Central memory CD8-positive, alpha-beta T cell (primary cell): Measurements from ENCODE around the gene ISYNA1.
"Not testable (repeated sequence)": the region's sequence is repeated elsewhere in the genome, so short reads cannot be mapped to it uniquely, and the experiment has no call there.

Source experiments
- ATAC-seq: fragments of 150-1000 bp; cut with Tn5 transposase; replicated peaks from 2 replicates; pipeline ENCODE4 v1.10.0; 2022; ENCODE audit warnings: mild to moderate bottlenecking, moderate FRiP score, moderate number of reproducible peaks; ENCODE audit not compliant: poor library complexity, severe bottlenecking; ENCODE audit errors: extremely low read depth
- DNase-seq, 2 donors: peaks; one replicate each; pipeline ENCODE4 v3.0.0; 2021; ENCODE audit warnings: low spot score in 2 of 2
- H3K27ac Mint-ChIP-seq: one replicate; pipeline ENCODE4 v1.8.0; 2022; ENCODE audit warnings: low read depth, mild to moderate bottlenecking, moderate library complexity, mixed read lengths
- H3K27me3 Mint-ChIP-seq: one replicate; pipeline ENCODE4 v1.8.0; 2022; ENCODE audit warnings: mixed read lengths
- H3K36me3 Mint-ChIP-seq: one replicate; pipeline ENCODE4 v1.8.0; 2022; ENCODE audit warnings: mild to moderate bottlenecking, moderate library complexity, mixed read lengths; ENCODE audit not compliant: insufficient read depth
- H3K4me1 Mint-ChIP-seq: one replicate; pipeline ENCODE4 v1.8.0; 2022; ENCODE audit warnings: mixed read lengths
- H3K4me3 Mint-ChIP-seq: one replicate; pipeline ENCODE4 v1.8.0; 2022; ENCODE audit warnings: mild to moderate bottlenecking, moderate library complexity, mixed read lengths
- H3K9me3 Mint-ChIP-seq: one replicate; pipeline ENCODE4 v1.8.0; 2022; ENCODE audit warnings: mixed read lengths

The ISYNA1 gene

DNA sequence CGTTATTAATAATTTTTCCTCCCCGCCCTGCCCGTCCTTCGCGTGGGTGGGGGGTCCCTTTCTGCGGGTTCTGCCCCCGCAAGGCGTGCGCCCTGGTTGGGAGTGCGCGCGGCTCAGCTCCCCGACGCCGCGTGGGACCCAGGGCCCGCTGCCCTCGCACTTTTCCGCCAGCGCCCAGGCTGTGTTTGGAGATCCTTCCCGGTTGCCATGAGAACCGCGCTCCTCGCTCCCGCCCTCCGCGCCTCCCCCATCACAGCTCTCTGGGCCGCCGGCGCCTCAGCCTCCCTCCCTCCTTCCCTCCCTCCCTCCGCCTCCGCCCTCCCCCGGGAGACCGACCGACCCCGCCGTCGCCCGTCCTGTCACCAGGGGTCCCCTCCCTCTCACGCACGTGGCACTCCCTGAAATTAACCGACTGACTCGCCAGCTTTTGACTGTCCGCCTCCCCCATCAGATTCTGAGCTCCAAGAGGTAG, 21.1 kb downstream of the ISYNA1 start:
- DNase-seq, result peak in 1 of 2 donors; percentile 65
- H3K9me3 Mint-ChIP-seq, result no peaks in the 10 kb centered on the region
- peak overlapping the region; percentile 93 for H3K27ac Mint-ChIP-seq

GRCh38 chr19:18415178-18415867, 22.6 kb downstream of the ISYNA1 start:
- Mint-ChIP-seq H3K4me1 (peaks cover 48% of the 10 kb centered on the region), H3K27me3 (no peaks in the 10 kb centered on the region), H3K27ac (peak overlapping the region; percentile 53), H3K36me3 (peaks cover 22% of the 10 kb centered on the region), H3K9me3 (no peaks in the 10 kb centered on the region), H3K4me3 (no peak overlapping the region)
- ATAC-seq (no peak), DNase-seq (no peak)

More for the DNA sequence above, 21.1 kb downstream of the ISYNA1 start:
- peak overlapping the region; percentile 83 for H3K4me3 Mint-ChIP-seq
- peak; percentile 13 for ATAC-seq
- no peaks in the 10 kb centered on the region for H3K27me3 Mint-ChIP-seq
- peaks cover 26% of the 10 kb centered on the region for H3K36me3 Mint-ChIP-seq
- peaks cover 57% of the 10 kb centered on the region for H3K4me1 Mint-ChIP-seq

- peaks cover 17% of the 10 kb centered on the region for H3K36me3 Mint-ChIP-seq
- no peaks in the 10 kb centered on the region for H3K9me3 Mint-ChIP-seq
- no peaks in the 10 kb centered on the region for H3K27me3 Mint-ChIP-seq
- ATAC-seq (no peak), DNase-seq (no peak)
- peak overlapping the region; percentile 53 for H3K27ac Mint-ChIP-seq
- peak overlapping the region; percentile 34 for H3K4me3 Mint-ChIP-seq
- H3K4me1 Mint-ChIP-seq, result peaks cover 44% of the 10 kb centered on the region
Observed at GRCh38 chr19:18414504-18415177, 23.3 kb downstream of the ISYNA1 start.

GRCh38 chr19:18412610-18413239, 25.2 kb downstream of the ISYNA1 start:
- Mint-ChIP-seq H3K4me3 (no peak overlapping the region), H3K36me3 (peaks cover 5% of the 10 kb centered on the region), H3K27ac (no peak overlapping the region), H3K9me3 (no peaks in the 10 kb centered on the region), H3K27me3 (no peaks in the 10 kb centered on the region), H3K4me1 (peaks cover 31% of the 10 kb centered on the region)
- DNase-seq (no peak), ATAC-seq (no peak)

GRCh38 chr19:18408053-18408476, 29.9 kb downstream of the ISYNA1 start:
- no peaks in the 10 kb centered on the region for H3K9me3 Mint-ChIP-seq
- ATAC-seq (no peak), DNase-seq (no peak)
- peaks cover 1% of the 10 kb centered on the region for H3K36me3 Mint-ChIP-seq
- H3K4me1 Mint-ChIP-seq, result peaks cover 7% of the 10 kb centered on the region
- H3K4me3 Mint-ChIP-seq, result no peak overlapping the region
- no peak overlapping the region for H3K27ac Mint-ChIP-seq
- H3K27me3 Mint-ChIP-seq, result peaks cover 5% of the 10 kb centered on the region

GRCh38 chr19:18406749-18407148, 31.2 kb downstream of the ISYNA1 start:
- Mint-ChIP-seq H3K4me3 (no peak overlapping the region), H3K36me3 (peaks cover 1% of the 10 kb centered on the region), H3K27ac (no peak overlapping the region), H3K9me3 (no peaks in the 10 kb centered on the region), H3K27me3 (peaks cover 14% of the 10 kb centered on the region), H3K4me1 (peaks cover 7% of the 10 kb centered on the region)
- ATAC-seq, result no peak
- no peak for DNase-seq

GRCh38 chr19:18405754-18406153, 32.2 kb downstream of the ISYNA1 start:
- peaks cover 23% of the 10 kb centered on the region for H3K27me3 Mint-ChIP-seq
- H3K9me3 Mint-ChIP-seq, H3K27ac Mint-ChIP-seq, H3K4me3 Mint-ChIP-seq, DNase-seq, ATAC-seq, H3K4me1 Mint-ChIP-seq, H3K36me3 Mint-ChIP-seq: not testable (repeated sequence)

GRCh38 chr19:18402455-18403248, 35.3 kb downstream of the ISYNA1 start:
- H3K9me3 Mint-ChIP-seq, DNase-seq, H3K36me3 Mint-ChIP-seq, H3K4me3 Mint-ChIP-seq, ATAC-seq, H3K4me1 Mint-ChIP-seq: not testable (repeated sequence)
- Mint-ChIP-seq H3K27me3 (peaks cover 31% of the 10 kb centered on the region), H3K27ac (peak overlapping the region; percentile 52)

DNA sequence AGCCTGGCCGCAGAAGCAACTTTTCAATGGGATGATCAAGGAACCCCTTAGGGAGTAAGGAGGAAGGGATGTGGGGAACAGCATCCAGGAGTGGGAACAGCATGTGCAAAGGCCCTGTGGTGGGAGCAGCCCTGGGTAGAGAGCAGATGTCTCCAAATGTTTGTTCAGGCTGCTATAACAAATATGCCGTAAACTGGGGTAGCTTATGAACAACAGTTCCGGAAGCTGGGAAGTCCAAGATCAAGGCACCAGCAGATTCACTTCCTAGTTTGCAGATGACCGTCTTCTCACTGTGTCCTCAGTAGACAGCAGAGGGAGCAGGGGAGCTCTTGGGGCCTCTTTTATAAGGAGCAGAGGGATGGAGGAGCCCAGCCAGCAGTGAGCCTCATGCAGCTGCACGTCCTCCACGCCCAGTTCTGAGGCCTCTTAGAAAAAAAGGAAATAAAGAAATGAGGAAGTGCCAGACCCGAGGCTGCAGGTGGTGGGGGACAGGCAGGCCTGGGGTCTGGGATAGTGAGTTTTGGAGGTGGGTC, 36.3 kb downstream of the ISYNA1 start:
- ATAC-seq, result peak; percentile 52
- Mint-ChIP-seq H3K9me3 (no peaks in the 10 kb centered on the region), H3K36me3 (no peaks in the 10 kb centered on the region), H3K27me3 (peaks cover 35% of the 10 kb centered on the region), H3K4me1 (peaks cover 5% of the 10 kb centered on the region), H3K27ac (peak overlapping the region; percentile 75), H3K4me3 (no peak overlapping the region)
- no peak for DNase-seq

GRCh38 chr19:18399008-18399407, 38.9 kb downstream of the ISYNA1 start:
- no peak for DNase-seq
- H3K27ac Mint-ChIP-seq, result no peak overlapping the region

GRCh38 chr19:18397242-18398202, 40.4 kb downstream of the ISYNA1 start, which contains the start of gene LRRC25:
Gene LRRC25, minus strand, starts transcription at chr19:18397622. Its CDS starts 659 bp downstream, at chr19:18396963.
- H3K36me3 Mint-ChIP-seq, result no peaks in the 10 kb centered on the region
- peaks cover 5% of the 10 kb centered on the region for H3K4me1 Mint-ChIP-seq

More at GRCh38 chr19:18399008-18399407, 38.9 kb downstream of the ISYNA1 start:
- Mint-ChIP-seq H3K9me3 (no peaks in the 10 kb centered on the region), H3K4me3 (no peak overlapping the region), H3K36me3 (no peaks in the 10 kb centered on the region), H3K27me3 (peaks cover 35% of the 10 kb centered on the region), H3K4me1 (peaks cover 5% of the 10 kb centered on the region)
- ATAC-seq, result no peak

More at GRCh38 chr19:18397242-18398202, 40.4 kb downstream of the ISYNA1 start, which contains the start of gene LRRC25:
- no peak for DNase-seq
- peak; percentile 54 for ATAC-seq
- H3K27me3 Mint-ChIP-seq, result peaks cover 26% of the 10 kb centered on the region
- H3K4me3 Mint-ChIP-seq, result no peak within 1 kb of the TSS
- no peak within 1 kb of the TSS for H3K27ac Mint-ChIP-seq
- H3K9me3 Mint-ChIP-seq, result no peaks in the 10 kb centered on the region
